ENCODE data around the gene DZANK1.
"Not testable (repeated sequence)": the region's sequence is repeated elsewhere in the genome, so short reads cannot be mapped to it uniquely, and the experiment has no call there.

Gene DZANK1

GRCh38 chr20:18375551-18375950 is 91.3 kb downstream of the DZANK1 start:
- DNase-seq, result not testable (repeated sequence)

GRCh38 chr20:18372296-18372695 is 94.5 kb downstream of the DZANK1 start:
- DNase-seq, result no peak

- DNase-seq, result no peak
These were observed 102.1 kb downstream of the DZANK1 start for GRCh38 chr20:18364768-18365167.

GRCh38 chr20:18363708-18364107 is 103.1 kb downstream of the DZANK1 start:
- no peak for DNase-seq

- no peak for DNase-seq
These were observed 103.9 kb downstream of the DZANK1 start for GRCh38 chr20:18362916-18363315.

- no peak for DNase-seq
These were observed 105.2 kb downstream of the DZANK1 start for GRCh38 chr20:18361678-18362077.

- DNase-seq, result no peak
These were observed 106.2 kb downstream of the DZANK1 start for GRCh38 chr20:18360635-18361034.

- DNase-seq, result no peak
These were observed 107.0 kb downstream of the DZANK1 start for GRCh38 chr20:18359854-18360253.

GRCh38 chr20:18349749-18350148 is 117.1 kb downstream of the DZANK1 start:
- DNase-seq, result not testable (repeated sequence)

Measured in inflammatory macrophage (primary cell).